K562 (cell line): Measurements from ENCODE around the gene EEF1A2. TPM values are rescaled to one million over a fixed set of nuclear protein-coding genes. Genes with fewer than 3 reads are reported as not detected.
A peak's percentile ranks its signal among the peaks of the same experiment; 100 is the strongest.

Experiments
- CAMTA2 ChIP-seq: fragments of 250-450 bp; sonication (Bioruptor Pico); conservative IDR thresholded peaks from 2 replicates; pipeline ENCODE4 v1.5.1; 2022
- DLX4 ChIP-seq: fragments of 250-450 bp; sonication (Bioruptor Pico); IDR thresholded peaks from 2 replicates; pipeline ENCODE4 v1.6.1; 2021; ENCODE audit warnings: mild to moderate bottlenecking
- GTF2E2 ChIP-seq: fragments of 200-800 bp; sonication (Bioruptor generic); IDR thresholded peaks from 2 replicates; pipeline ENCODE4 v1.6.1; 2016; ENCODE audit warnings: missing genetic modification characterization, missing compliant biosample characterization
- HINFP ChIP-seq: fragments of 450-650 bp; conservative IDR thresholded peaks from 2 replicates; pipeline ENCODE4 v1.6.1; 2016; ENCODE audit warnings: missing genetic modification characterization, low read depth, mild to moderate bottlenecking, control low read depth, missing compliant biosample characterization
- HMGXB4 ChIP-seq: sonication (generic); formaldehyde crosslinking; IDR thresholded peaks from 2 replicates; pipeline ENCODE4 v1.8.1; 2023; ENCODE audit warnings: mild to moderate bottlenecking, missing genetic modification reagents
- HOXB6 ChIP-seq: fragments of 250-450 bp; sonication (Bioruptor Pico); IDR thresholded peaks from 2 replicates; pipeline ENCODE4 v1.5.1; 2022; ENCODE audit warnings: mild to moderate bottlenecking, borderline replicate concordance
- L3MBTL2 ChIP-seq: fragments of 450-650 bp; IDR thresholded peaks from 2 replicates; pipeline ENCODE4 v1.6.1; 2016; ENCODE audit warnings: mild to moderate bottlenecking, moderate library complexity
- NFYB ChIP-seq: IDR thresholded peaks from 2 replicates; pipeline ENCODE4 v1.6.1; 2011; ENCODE audit warnings: mild to moderate bottlenecking, moderate library complexity; ENCODE audit not compliant: insufficient read length; ENCODE audit errors: extremely low read depth
- PCBP2 ChIP-seq: fragments of 200-400 bp; formaldehyde crosslinking; IDR thresholded peaks from 2 replicates; pipeline ENCODE4 v1.6.1; 2018; ENCODE audit warnings: low read length, low read depth, mild to moderate bottlenecking, moderate library complexity; ENCODE audit not compliant: poor library complexity, severe bottlenecking
- POLR3A ChIP-seq: IDR thresholded peaks from 2 replicates; pipeline ENCODE4 v1.6.1; 2011; ENCODE audit warnings: borderline replicate concordance, mild to moderate bottlenecking, moderate library complexity; ENCODE audit not compliant: insufficient read length, insufficient read depth; ENCODE audit errors: extremely low read depth
- PRPF4 ChIP-seq: fragments of 200-400 bp; formaldehyde crosslinking; IDR thresholded peaks from one replicate; pipeline ENCODE4 v1.6.1; 2017; ENCODE audit warnings: low read length, low read depth, mild to moderate bottlenecking; ENCODE audit not compliant: insufficient read depth, poor library complexity, severe bottlenecking
- SRSF3 ChIP-seq: fragments of 200-400 bp; formaldehyde crosslinking; IDR thresholded peaks from 2 replicates; pipeline ENCODE4 v1.6.1; 2016; ENCODE audit warnings: mild to moderate bottlenecking, low read length, moderate library complexity; ENCODE audit not compliant: insufficient read depth
- TBP ChIP-seq: optimal IDR thresholded peaks from 2 replicates; pipeline ENCODE3; 2011; ENCODE audit warnings: low read depth, low read length, improper control_type of control experiment
- TCF7L2 ChIP-seq: fragments of 150-350 bp; IDR thresholded peaks from 2 replicates; pipeline ENCODE4 v1.6.1; 2016; ENCODE audit warnings: low read depth, mild to moderate bottlenecking, low read length, moderate library complexity
- TOE1 ChIP-seq, 2 experiments: fragments of 450-650 bp in 1 of 2; sonication (generic) in 1 of 2; formaldehyde crosslinking in 1 of 2; IDR thresholded peaks; 2 replicates each; pipeline versions ENCODE4 v1.7.1 to v1.8.0; 2016 to 2022; ENCODE audit warnings: borderline replicate concordance in 2 of 2, mild to moderate bottlenecking in 2 of 2, antibody characterized with exemption in 1 of 2, inconsistent platforms in 1 of 2, low read depth in 1 of 2, missing genetic modification reagents in 1 of 2, moderate library complexity in 1 of 2
- ZBTB11 ChIP-seq, 3 experiments: fragments of 200-800 bp in 1 of 3; fragments of 250-450 bp in 1 of 3; fragments of 450-650 bp in 1 of 3; sonication (Bioruptor Pico) in 1 of 3; sonication (Bioruptor generic) in 1 of 3; formaldehyde crosslinking in 1 of 3; IDR thresholded peaks; 2 replicates each; pipeline versions ENCODE4 v1.6.1 to v1.8.0; 2016 to 2022; ENCODE audit warnings: mild to moderate bottlenecking in 2 of 3, missing genetic modification characterization in 2 of 3, missing compliant biosample characterization in 1 of 3, moderate library complexity in 1 of 3
- ZBTB43 ChIP-seq: sonication (generic); formaldehyde crosslinking; IDR thresholded peaks from 2 replicates; pipeline ENCODE4 v1.8.0; 2023; ENCODE audit warnings: mild to moderate bottlenecking, missing genetic modification reagents
- polyA plus RNA-seq, 8 experiments: library from polyadenylated mRNA; depleted of rRNA in 4 of 8; stranded (reverse) in 5 of 8; unstranded in 3 of 8; fragments of >200 nt; fragmentation: Nextera tagmentation in 2 of 8; fragmentation: Illumina TruSeq in 1 of 8; extraction: Ambion mirVana in 2 of 8; extraction: Trizol in 1 of 8; gene quantifications; 2 replicates each; pipeline versions ENCODE4 v1.2.1 to v1.2.3, GENCODE V29; 2011 to 2014; ENCODE audit warnings: inconsistent platforms in 1 of 8, missing spikeins in 1 of 8
- total RNA-seq, 7 experiments: library from RNA; depleted of rRNA in 6 of 7; stranded (reverse); fragments of >200 nt in 6 of 7; fragmentation: Illumina TruSeq in 2 of 7; extraction: Trizol in 2 of 7; gene quantifications; 2 replicates each; pipeline versions ENCODE4 v1.2.1 to v1.2.3, GENCODE V29; 2011 to 2021; ENCODE audit warnings: low replicate concordance in 1 of 7

The EEF1A2 gene
- total and polyA plus RNA-seq, 9 of the 15 experiments (the other 6 are each of a cell fraction or from before 2014, with no cell fraction given) = 0.04 to 29.6 (median 11.5) TPM

GRCh38 chr20:63520504-63520933 is 21.6 kb upstream of the EEF1A2 start, which contains the start of gene PPDPF (continued):
- no peak for TF ChIP-seq DLX4 (CRISPR knock-in tag)
- no peak for TF ChIP-seq TCF7L2
- TF ChIP-seq ZBTB11 (CRISPR knock-in tag; IDR thresholded peaks at IDR 0.05) = 0 out of 6 replicates have a peak, but pooled peaks of 1 of the 3 experiments have one; percentile 7
- no peak for TF ChIP-seq PCBP2
- TF ChIP-seq TBP = peak; percentile 97
- TF ChIP-seq ZBTB43 (CRISPR knock-in tag) = no peak
- TF ChIP-seq HOXB6 (CRISPR knock-in tag) = no peak
- TF ChIP-seq HMGXB4 (CRISPR knock-in tag) = 0 out of 2 replicates have a peak, but pooled peaks have one; percentile 50
- no peak for TF ChIP-seq NFYB
- no peak for TF ChIP-seq TOE1 (IDR thresholded peaks at IDR 0.05; ENCODE audit: borderline replicate concordance)
- TF ChIP-seq TOE1 (CRISPR knock-in tag; IDR thresholded peaks at IDR 0.05; ENCODE audit: borderline replicate concordance, low read depth) = no peak
- TF ChIP-seq SRSF3 = no peak
- TF ChIP-seq L3MBTL2 = 0 out of 2 replicates have a peak, but pooled peaks have one; percentile 9
- no peak for TF ChIP-seq PRPF4
- peak; percentile 86; the same call in 1 of the 2 replicates for TF ChIP-seq GTF2E2 (tag)
- no peak for TF ChIP-seq POLR3A
- TF ChIP-seq CAMTA2 (CRISPR knock-in tag) = no peak
- TF ChIP-seq HINFP (tag) = peak; percentile 97
